COR-L47 (cell line): ENCODE measurements around the gene DYSF.

ENCODE experiments used
- DNase-seq: peaks from one replicate; lab custom pipeline; 2025; lab: John Stamatoyannopoulos, UW

DYSF gene

DNA sequence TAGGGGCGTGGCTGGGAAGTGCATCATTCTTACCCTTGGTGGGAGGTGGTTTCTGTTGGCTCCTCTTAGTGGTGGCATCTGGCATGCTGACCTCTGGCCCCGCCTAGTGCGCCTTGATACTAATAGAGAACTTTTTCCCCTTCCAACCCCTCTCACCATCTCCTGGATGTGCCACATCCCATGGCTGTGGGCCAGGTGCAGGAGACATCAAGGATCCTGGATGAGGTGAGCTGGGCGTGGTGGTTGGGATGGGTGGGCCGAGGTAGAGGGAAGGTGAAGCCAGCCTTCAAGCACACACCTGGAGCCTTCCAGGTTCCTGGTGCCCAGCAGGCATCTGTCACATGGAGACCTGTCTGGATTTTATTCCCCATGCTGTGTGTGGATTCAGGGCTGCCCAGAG, 149.2 kb downstream of the DYSF start:
- no peak for DNase-seq

DNA sequence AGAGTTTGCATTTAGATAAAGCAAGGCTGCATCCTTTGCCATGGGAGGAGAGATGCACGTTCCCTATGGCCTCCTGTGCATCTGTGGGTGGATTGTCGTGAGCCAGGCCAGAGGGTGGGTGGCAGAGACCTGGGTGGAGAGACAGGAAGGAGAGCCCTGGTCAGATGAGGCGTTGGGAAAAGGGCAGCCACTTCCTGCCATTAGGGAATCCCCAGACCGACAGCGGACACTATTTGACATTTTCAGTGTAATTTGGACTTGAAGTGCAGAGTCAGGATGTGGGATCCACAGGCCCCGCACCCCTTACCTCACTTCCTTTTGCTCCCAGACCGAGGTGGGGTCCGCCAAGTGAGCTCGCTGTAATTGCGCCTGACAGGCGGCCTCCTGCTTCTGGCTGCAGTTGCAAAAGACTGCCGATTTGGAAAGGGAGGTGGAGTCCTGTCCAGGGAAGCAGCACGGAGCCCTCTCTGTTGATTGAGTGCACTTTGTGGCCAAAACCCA, 150.0 kb downstream of the DYSF start:
- no peak for DNase-seq

DNA sequence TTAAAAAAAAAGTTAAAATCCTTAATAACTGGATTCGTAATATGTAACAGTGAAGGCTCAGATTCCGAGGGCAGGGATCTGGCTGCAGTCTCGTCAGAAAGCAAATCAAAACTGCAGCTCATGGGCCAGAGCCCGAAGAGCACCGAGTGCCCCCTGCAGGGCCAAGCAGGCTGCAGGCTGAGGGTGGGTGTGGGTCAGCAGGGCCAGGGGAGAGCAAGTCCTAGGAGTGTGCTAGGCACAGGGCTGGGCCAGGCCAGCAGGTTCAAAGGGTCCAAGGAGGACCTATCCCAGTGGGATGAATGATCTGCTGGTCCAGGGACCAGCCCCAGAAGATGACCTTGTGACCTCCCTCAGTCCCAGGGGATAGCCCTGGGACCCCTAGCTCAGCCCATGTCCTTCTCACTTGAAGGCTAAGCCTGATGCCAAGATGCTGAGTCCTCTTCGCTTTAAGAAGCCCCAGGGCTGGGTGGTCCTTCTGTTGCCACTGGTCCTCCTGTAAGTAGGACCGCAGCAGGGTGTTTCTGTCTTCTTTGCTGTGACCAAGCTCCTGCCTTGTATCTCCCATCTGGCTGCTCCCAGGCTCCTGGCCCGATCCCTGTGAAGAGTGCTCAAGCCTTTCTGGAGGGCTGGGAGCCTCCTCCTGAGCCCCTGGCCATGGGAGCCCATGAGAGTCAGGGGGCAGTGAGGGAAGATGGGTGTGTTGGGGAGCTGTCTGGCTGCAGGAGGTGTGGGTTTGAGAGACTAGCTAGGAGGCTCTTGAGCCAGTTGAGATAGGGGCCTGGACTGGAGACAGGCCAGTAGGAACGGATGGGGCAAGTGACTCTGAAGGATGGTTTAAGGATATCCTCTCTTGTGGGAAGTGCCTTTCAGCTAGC, 150.7 kb downstream of the DYSF start:
- DNase-seq = no peak

DNA sequence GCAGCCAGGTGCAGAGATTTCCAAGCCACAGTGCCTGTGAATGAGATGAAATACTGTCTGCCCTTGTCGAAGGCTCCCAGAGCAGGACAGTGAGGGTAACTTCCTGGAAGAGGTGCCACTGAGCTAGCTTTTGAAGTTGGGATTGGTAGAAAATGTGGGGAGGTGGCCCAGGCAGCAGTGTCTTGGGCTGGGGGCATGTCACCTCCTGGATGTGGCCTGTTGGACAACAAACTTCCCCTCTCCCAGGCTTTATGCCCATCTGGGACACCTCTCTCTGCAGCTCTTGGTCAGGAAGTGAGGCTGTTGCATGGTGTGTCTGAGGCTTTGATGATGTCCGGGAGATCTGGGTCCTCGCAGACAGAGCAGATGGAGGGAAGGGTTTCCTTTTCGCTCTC, 151.4 kb downstream of the DYSF start:
- DNase-seq = no peak

DNA sequence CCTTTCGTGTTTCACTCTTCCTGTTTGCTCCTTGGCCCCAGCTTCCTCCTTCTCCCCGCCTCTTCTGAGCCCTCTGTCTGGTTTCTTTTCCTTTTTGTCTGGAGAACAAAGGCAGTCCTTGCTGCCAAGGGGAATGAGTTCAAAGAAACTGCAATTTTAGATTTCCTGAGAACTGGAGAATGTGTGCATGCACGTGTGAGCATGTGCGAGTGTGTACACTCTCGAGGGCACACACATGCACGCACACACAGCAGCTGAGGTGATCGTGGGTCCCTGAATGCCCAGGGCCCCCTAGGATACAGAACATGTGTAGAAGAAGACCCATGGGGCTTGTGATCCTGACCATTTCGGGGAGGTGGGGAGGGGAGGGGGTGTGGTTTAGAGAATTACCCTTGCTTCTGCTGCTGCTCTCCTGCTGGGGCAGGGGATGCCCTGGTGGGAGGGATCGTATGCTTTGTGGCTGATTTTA, 151.8 kb downstream of the DYSF start:
- peak; percentile 36 for DNase-seq

DNA sequence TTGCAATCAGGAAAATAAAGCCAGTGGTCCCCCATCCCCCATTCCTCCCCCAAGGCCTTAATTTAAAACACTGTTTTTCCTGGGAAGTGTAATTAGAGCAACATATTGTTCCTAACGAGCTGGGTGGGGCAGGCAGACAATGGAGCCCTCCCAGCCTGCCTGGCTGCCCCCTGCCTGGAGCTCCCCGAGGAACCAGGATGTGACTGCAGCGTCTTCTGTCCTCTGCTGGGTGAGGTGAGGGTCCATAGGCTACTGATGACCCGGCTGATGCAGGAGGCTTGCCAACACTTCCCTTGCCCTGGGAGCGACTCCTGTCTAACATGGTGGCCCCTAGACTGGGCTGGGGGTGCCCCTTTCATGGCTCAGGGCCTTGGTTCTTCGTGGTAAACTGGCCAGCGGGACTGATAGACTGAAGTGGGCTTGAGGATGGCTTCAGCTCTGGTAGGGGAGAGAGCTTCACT, 152.4 kb downstream of the DYSF start:
- DNase-seq = peak; percentile 74

DNA sequence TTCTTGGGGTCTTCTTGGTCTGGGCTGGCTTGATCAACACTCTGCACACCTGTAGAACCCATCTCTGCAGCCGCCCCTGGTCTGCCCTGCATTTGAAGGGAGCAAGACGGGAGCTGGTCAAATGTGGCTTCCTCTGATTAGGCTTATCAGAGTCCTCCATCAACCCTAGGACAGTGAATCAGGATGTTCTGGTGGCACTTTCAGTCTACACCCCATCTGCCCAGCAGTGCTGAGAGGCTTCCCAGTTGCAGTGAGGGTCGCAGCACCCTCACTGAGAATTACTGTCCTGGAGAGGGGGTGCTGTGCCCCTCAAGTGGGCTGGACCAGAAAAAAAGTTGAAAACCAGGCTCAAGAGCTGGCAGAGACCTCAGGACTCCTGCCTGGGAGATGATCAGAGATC, 152.9 kb downstream of the DYSF start:
- DNase-seq = no peak

DNA sequence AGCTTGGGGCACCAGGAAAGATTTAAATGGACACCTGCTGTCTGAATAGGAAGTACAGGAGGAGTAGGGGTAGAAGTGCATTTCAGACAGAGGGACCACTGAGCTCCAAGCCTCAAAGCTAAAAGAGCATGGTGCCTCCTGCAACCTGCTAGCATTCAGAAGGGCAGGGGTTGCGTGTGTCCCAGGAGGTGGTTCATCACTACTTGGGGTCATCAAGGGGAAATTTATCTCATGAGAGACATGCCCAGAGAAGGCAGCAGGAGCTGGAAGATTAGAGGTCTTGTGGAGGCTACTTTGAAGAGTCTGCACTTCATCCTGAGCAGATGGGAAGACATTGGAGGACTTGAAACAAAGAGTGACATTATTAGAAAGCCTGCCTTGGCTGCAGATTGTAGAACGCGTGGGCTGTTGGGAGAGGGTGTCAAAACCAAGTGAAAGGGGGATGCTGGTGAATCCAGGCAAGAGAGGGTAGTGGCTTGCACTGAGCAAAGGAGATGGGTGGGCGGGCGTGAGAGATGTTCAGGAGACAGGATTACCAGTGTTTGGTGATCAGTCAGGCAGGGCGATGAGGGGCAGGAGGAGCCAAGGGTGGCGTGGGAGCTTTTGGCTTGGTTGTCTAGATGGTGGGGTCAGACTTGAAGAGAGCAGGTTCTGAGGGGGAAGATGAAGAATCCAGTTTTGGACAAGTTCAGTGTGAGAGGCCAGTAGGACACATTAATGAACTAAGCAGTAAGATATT, 154.0 kb downstream of the DYSF start:
- DNase-seq = no peak

DNA sequence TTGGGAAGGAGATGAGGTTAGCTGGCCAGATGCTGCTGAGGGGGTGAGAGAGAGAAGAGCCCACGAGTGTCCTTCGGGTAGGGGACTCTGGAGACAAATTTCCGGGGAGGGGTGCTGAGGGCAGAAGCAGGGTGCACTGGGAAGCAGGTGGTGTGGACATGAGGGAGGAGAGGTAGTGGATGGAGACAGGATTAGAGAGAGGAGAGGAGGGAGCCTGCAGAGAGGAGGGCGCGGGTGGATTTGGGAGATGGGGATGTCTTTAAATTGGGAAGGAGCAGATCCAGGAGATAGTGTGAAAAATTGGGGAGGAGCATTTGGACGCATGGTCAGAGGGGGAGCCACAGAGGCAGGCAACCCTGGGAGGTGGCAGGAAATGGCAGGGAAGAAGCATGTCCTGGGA, 154.7 kb downstream of the DYSF start:
- DNase-seq = no peak

DNA sequence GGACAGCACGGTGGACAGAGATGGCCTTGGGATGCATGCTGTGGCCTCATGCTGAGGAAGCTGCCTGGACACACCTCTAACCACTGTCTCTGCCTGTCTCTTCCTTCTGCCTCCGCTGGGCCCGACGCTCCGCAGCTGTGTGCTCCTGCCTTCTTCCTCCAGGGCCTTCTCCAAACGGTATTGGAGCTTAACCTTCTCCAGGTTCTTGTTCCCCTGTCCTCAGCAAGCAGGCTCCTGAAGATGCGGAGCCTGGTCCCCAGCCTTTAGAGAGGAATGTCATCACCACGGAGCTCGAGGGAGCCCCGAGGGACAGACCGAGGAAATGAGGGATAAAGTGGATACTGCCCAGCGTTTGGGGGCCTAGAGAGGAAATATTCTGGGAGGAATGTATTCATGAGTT, 155.1 kb downstream of the DYSF start:
- no peak for DNase-seq

DNA sequence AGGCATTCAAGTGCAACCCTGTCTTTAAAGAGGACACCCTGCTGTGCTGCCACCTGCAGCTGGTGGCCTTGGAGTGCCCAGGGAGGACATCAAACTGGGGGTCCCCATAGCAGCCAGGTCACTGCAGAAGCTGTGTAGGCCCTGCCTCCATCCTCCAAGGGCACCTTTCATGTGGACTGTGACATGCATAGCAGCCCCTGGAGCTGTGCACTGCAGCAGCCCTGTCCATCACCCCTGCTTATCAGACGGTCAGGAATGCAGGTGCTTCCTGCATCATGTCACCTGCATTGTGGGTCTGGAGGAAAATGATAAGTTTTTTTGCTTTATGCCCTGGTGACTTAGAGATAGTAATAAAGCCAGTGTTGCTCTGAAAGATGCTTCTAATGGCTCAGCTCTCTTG, 155.7 kb downstream of the DYSF start:
- no peak for DNase-seq

DNA sequence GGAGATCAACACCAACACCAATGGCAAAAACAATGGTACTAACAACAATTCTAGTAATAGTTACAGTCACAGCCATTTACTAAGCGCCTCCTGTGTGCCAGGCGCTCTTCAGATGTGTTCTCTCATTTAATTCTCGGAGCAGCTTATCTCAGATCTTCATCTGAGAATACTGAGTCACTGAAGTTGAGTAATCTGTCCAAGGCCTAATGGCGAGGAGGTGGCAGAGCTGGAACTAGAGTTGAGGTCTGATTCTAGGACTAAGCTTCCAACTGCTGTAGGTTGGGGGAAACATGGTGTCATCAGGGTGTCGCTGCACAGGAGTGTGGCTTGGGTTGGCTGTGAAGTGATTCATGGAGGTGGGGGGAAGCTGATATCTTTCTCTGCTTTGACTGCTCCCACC, 156.1 kb downstream of the DYSF start:
- no peak for DNase-seq

DNA sequence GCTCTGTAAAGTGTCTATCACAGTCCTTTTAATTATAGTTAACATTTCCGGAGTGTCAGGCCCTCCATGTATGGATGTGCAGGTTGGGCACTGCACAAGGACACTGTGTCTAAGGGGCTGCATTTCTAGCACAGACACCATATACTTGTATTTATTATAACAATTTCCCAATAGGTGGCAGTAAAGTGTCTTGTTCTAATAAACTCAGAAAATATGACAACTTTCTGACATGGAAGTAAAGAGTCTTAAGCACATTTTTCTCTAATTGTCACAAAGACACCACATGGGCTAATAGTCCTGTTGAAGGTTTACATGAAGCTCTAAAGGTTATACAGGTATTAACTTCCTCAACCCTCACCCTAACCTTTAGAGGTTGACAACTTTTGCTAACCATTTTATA, 156.6 kb downstream of the DYSF start:
- DNase-seq = peak; percentile 31

DNA sequence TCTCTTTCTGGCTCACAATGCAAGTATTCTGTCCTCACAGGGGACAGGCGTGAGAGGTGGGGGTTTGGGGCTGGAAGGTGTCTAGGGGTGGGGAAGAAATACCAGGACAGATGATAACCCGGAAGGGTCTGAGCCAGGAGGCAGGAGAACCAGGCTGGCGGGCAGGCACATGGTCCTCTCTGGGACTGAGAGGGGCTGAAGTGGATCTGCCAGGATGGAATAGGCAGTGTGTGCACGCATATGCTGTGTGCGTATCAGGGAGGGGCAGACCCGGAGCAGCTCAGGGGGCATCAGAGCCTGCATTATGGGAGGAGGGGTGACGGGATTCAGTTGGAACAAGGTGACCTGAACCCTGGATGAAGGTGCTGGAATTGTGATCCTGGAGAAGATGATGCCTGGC, 157.3 kb downstream of the DYSF start:
- no peak for DNase-seq

DNA sequence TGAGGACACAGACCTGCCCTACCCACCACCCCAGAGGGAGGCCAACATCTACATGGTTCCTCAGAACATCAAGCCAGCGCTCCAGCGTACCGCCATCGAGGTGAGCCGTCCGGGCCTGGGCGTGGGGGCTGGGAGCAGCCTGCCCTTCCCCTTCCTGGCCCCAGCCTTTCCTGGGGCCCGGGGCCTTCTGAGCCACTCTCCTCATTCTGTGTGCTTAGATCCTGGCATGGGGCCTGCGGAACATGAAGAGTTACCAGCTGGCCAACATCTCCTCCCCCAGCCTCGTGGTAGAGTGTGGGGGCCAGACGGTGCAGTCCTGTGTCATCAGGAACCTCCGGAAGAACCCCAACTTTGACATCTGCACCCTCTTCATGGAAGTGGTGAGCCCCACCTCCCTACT, 157.9 kb downstream of the DYSF start:
- DNase-seq = no peak

DNA sequence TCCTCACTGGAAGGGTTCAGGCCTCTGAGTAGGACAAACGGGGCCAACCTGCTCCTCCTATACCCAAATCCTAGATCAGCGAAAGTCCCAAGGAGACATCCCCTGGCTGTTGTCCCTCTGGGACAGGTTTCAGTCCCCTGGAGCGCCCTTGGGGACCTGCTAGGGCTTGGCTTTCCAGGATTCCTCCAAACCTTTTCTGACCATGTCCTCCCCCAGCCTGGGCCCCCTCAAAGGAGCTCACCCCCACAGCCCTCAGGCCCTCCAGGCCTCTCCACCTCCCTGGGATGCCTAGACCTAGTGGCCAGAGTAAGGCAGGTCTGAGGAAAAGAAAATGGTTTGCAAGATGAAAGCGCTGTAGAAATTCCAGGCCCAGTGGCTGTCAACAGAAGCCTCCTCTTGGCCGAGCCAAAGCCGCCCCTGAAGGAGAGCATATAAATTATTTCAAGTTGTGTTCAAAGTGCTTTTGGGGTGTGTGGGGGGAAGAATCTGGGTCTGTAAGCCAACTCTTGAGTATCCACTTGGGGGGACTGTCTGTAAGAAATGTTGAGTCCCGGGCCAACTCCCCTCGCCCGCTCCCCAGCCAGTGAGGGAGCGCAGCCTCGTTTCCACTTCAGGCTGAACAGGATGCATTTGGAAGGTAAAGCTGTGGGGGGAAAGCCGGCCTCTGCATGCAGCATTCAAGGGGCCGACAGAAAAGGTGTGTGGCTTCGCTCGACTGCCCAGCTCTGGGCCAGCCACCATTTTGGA, 158.6 kb downstream of the DYSF start:
- no peak for DNase-seq

DNA sequence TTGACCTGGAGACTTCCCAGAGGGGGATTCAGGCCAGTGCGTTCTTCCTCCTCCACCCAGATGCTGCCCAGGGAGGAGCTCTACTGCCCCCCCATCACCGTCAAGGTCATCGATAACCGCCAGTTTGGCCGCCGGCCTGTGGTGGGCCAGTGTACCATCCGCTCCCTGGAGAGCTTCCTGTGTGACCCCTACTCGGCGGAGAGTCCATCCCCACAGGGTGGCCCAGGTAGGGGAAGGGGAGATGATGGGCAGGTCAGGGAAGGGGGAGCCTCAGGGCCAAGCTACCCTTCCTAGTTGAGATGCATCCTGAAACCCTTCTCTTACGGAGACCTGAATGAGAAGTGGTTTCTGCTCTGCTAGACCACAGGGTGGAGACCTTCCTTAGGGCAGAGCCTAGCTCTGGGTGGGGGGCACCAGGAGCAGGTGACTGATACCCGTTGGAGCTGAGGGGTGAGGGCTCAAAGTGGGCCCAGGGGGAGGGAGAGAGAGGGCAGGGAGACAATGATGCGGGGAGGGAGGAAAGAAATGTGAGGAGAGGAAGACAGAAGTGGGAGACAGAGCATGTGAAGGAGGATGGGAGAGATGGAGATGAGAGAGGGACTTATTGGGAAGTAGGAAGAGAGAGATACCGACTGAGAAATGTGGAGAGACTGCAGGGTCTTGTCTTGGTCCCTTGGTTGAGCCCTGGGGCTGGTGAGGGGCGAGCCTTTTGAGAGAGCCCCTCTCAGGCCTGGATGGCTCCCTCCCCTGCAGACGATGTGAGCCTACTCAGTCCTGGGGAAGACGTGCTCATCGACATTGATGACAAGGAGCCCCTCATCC, 159.4 kb downstream of the DYSF start:
- DNase-seq = no peak

DNA sequence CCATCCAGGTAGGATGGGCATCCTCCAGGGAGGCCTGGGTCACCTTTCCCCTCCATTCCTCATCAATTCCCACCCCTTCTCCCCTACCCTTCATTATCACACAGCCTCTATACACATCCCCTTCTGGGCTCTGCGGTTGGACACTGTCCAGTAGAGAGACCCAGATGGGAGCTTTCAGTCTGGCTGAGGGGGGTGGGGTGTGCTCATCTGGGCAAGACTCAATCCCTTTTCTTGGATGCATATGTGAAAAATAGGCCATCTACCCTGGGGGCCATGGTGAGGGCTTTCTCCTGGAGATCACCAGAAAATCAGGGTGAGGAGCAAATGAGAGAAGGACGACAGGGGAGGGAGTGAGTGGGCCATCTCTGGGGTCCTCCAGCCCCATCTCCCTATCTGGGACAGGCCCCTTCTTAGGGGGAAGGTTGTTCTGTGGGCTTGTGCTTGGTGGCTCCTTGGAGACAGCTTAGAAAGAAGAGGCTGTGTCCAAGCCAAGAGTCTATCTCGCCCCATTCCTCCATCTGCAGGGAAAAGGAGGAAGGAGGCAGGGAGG, 160.1 kb downstream of the DYSF start:
- no peak for DNase-seq

DNA sequence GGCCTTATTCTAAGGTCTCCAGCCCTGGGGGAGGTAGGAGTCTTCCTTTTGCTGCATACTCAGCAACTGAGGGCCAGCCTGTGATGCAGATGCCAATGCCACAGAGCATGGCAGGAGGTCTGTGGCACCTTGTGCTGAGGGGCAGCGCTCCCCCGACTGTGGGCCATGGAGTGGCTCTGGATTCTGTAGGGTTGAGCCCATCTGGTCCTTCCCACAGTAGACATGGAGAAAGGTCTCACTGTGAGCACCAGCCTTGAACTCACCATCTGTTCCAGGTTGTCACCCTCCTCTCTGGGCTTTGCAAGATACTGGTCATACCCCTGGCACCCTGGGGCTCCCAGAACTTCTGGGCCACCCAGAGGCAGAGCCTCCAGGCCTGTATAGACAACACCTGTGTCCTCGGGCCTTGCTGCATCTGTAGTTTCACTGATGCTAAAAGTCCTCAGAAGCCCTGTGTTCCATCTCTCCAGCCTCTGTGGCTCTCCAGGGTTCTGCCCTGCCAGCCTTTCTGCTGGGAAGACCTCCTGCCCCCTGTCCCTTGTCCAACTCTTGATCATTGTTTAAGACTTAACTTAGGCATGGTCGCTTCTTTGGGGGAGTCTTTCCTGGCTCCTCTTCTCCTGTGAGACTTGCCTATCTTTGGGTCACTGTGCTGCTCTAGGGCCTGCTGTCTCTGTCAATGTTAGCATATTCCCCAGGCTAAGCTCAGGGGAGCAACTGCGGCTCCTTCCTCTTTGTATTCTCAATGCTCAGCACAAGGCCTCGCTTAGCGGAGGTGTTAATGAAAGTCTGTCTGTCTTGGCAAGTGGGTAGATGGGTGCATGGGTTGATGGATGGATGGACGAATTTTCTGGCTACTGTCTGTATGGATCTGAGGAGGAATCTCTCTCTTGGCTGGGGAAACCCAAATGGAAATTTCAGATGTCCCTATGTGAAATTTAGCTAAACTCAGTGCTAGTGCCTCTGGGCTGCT, 160.9 kb downstream of the DYSF start:
- no peak for DNase-seq
